Naive B cell (primary cell): Measurements from ENCODE around the gene OR1F1. TPM values are rescaled to one million over a fixed set of nuclear protein-coding genes. Genes with fewer than 3 reads are reported as not detected.
"Not testable (repeated sequence)": the region's sequence is repeated elsewhere in the genome, so short reads cannot be mapped to it uniquely, and the experiment has no call there.

Experiments
- ATAC-seq, 2 donors: fragments of 150-1000 bp; cut with Tn5 transposase; 2 replicates each; pipeline ENCODE4 v1.10.0; 2021; ENCODE audit warnings: low read depth in 2 of 2, mild to moderate bottlenecking in 2 of 2, moderate library complexity in 2 of 2
- DNase-seq: peaks from one replicate; pipeline ENCODE4 v3.0.0; 2022
- H3K27ac Mint-ChIP-seq, 6 donors: one replicate each; pipeline ENCODE4 v1.8.0; 2020 to 2022; ENCODE audit warnings: mild to moderate bottlenecking in 6 of 6, mixed read lengths in 6 of 6, moderate library complexity in 5 of 6, inconsistent platforms in 2 of 6
- H3K27me3 Mint-ChIP-seq, 3 donors: one replicate each; pipeline ENCODE4 v1.8.0; 2021 to 2022; ENCODE audit warnings: mixed read lengths in 3 of 3, mild to moderate bottlenecking in 1 of 3
- H3K36me3 Mint-ChIP-seq, 2 donors: one replicate each; pipeline ENCODE4 v1.8.0; 2020 to 2022; ENCODE audit warnings: mixed read lengths in 2 of 2, inconsistent platforms in 1 of 2, mild to moderate bottlenecking in 1 of 2
- H3K4me1 Mint-ChIP-seq, 3 donors: one replicate each; pipeline ENCODE4 v1.8.0; 2020 to 2022; ENCODE audit warnings: mixed read lengths in 3 of 3, inconsistent platforms in 1 of 3, mild to moderate bottlenecking in 1 of 3, moderate library complexity in 1 of 3
- H3K4me3 Mint-ChIP-seq, 8 donors: one replicate each; pipeline ENCODE4 v1.8.0; 2020 to 2022; ENCODE audit warnings: mild to moderate bottlenecking in 8 of 8, mixed read lengths in 8 of 8, moderate library complexity in 8 of 8, inconsistent platforms in 2 of 8
- H3K9me3 Mint-ChIP-seq, 7 donors: one replicate each; pipeline ENCODE4 v1.8.0; 2020 to 2022; ENCODE audit warnings: mixed read lengths in 7 of 7, mild to moderate bottlenecking in 5 of 7, inconsistent platforms in 2 of 7, moderate library complexity in 1 of 7
- polyA plus RNA-seq, 6 donors: library from polyadenylated mRNA; unstranded; fragments of 300-500 nt; fragmentation: Illumina TruSeq; gene quantifications; one replicate each; pipeline ENCODE4 v1.2.3, GENCODE V29; 2021; ENCODE audit warnings: low read depth in 6 of 6

The OR1F1 gene
- polyA plus RNA-seq, 6 donors from 2014 or later, result not detected

GRCh38 chr16:3198334-3199072 lies 10.5 kb downstream of the OR1F1 start:
- H3K9me3 Mint-ChIP-seq, result peaks cover 0 to 8% (median 0%) of the 10 kb centered on the region in 7 donors
- no peak overlapping the region for H3K27ac Mint-ChIP-seq
- no peak overlapping the region for H3K4me3 Mint-ChIP-seq
- peak; percentile 30 to 34 for ATAC-seq
- no peaks in the 10 kb centered on the region for H3K4me1 Mint-ChIP-seq
- peaks cover 53 to 77% (median 54%) of the 10 kb centered on the region in 3 donors for H3K27me3 Mint-ChIP-seq
- peaks cover 0 to 11% of the 10 kb centered on the region in 2 donors for H3K36me3 Mint-ChIP-seq
- no peak for DNase-seq

- Mint-ChIP-seq H3K27ac (no peak overlapping the region), H3K27me3 (peaks cover 48 to 81% (median 54%) of the 10 kb centered on the region in 3 donors), H3K9me3 (peaks cover 5 to 36% (median 27%) of the 10 kb centered on the region in 7 donors), H3K4me1 (no peaks in the 10 kb centered on the region), H3K36me3 (peaks cover 5 to 29% of the 10 kb centered on the region in 2 donors), H3K4me3 (no peak overlapping the region)
- no peak for DNase-seq
- no peak for ATAC-seq
Observed at GRCh38 chr16:3202903-3203539, 15.0 kb downstream of the OR1F1 start.

GRCh38 chr16:3205939-3206338 lies 17.9 kb downstream of the OR1F1 start:
- H3K4me3 Mint-ChIP-seq, result peak overlapping the region in 1 of 8 donors; percentile 15
- H3K9me3 Mint-ChIP-seq, result peaks cover 5 to 41% (median 27%) of the 10 kb centered on the region in 7 donors
- ATAC-seq, result not testable (repeated sequence)

GRCh38 chr16:3207086-3207953 lies 19.3 kb downstream of the OR1F1 start:
- Mint-ChIP-seq H3K4me3 (no peak overlapping the region), H3K27ac (peak overlapping the region in 1 of 6 donors; percentile 35), H3K4me1 (no peaks in the 10 kb centered on the region), H3K9me3 (peaks cover 5 to 41% (median 34%) of the 10 kb centered on the region in 7 donors), H3K27me3 (peaks cover 37 to 64% (median 45%) of the 10 kb centered on the region in 3 donors), H3K36me3 (peaks cover 9 to 36% of the 10 kb centered on the region in 2 donors)
- DNase-seq (no peak), ATAC-seq (no peak)

More at GRCh38 chr16:3205939-3206338, 17.9 kb downstream of the OR1F1 start:
- peaks cover 43 to 68% (median 51%) of the 10 kb centered on the region in 3 donors for H3K27me3 Mint-ChIP-seq
- H3K27ac Mint-ChIP-seq, H3K4me1 Mint-ChIP-seq, DNase-seq: not testable (repeated sequence)
- H3K36me3 Mint-ChIP-seq, result peaks cover 9 to 29% of the 10 kb centered on the region in 2 donors

- peak overlapping the region in 2 of 6 donors; percentile 52 to 76 for H3K27ac Mint-ChIP-seq
- DNase-seq (no peak), ATAC-seq (no peak)
- H3K27me3 Mint-ChIP-seq, result peaks cover 7 to 41% (median 40%) of the 10 kb centered on the region in 3 donors
- H3K9me3 Mint-ChIP-seq, result peaks cover 5 to 42% (median 26%) of the 10 kb centered on the region in 7 donors
- H3K36me3 Mint-ChIP-seq, result peaks cover 5 to 35% of the 10 kb centered on the region in 2 donors
- peaks cover 18 to 24% (median 18%) of the 10 kb centered on the region in 3 donors for H3K4me1 Mint-ChIP-seq
- H3K4me3 Mint-ChIP-seq, result peak overlapping the region in 1 of 8 donors; percentile 23
Observed at GRCh38 chr16:3212006-3212405, 24.0 kb downstream of the OR1F1 start.

GRCh38 chr16:3212567-3212966 lies 24.6 kb downstream of the OR1F1 start:
- peaks cover 5 to 40% (median 25%) of the 10 kb centered on the region in 7 donors for H3K9me3 Mint-ChIP-seq
- H3K27ac Mint-ChIP-seq, result no peak overlapping the region
- ATAC-seq (no peak), DNase-seq (no peak)
- peaks cover 18 to 27% (median 18%) of the 10 kb centered on the region in 3 donors for H3K4me1 Mint-ChIP-seq
- peaks cover 8 to 40% (median 38%) of the 10 kb centered on the region in 3 donors for H3K27me3 Mint-ChIP-seq
- H3K4me3 Mint-ChIP-seq, result no peak overlapping the region
- H3K36me3 Mint-ChIP-seq, result peaks cover 6 to 32% of the 10 kb centered on the region in 2 donors

- ATAC-seq (peak; percentile 56 to 84), DNase-seq (no peak)
- Mint-ChIP-seq H3K27ac (peak overlapping the region in 4 of 6 donors; percentile 39 to 94 (median 80)), H3K9me3 (peaks cover 9 to 51% (median 25%) of the 10 kb centered on the region in 7 donors), H3K36me3 (peaks cover 9 to 34% of the 10 kb centered on the region in 2 donors), H3K27me3 (peaks cover 3 to 27% (median 26%) of the 10 kb centered on the region in 3 donors), H3K4me1 (peaks cover 18 to 27% (median 18%) of the 10 kb centered on the region in 3 donors), H3K4me3 (peak overlapping the region in 6 of 8 donors; percentile 10 to 81 (median 52))
Observed at GRCh38 chr16:3214904-3215600, 27.0 kb downstream of the OR1F1 start.

GRCh38 chr16:3215601-3216262 lies 27.7 kb downstream of the OR1F1 start:
- Mint-ChIP-seq H3K27ac (peak overlapping the region in 2 of 6 donors; percentile 74 to 94), H3K9me3 (peaks cover 9 to 52% (median 27%) of the 10 kb centered on the region in 7 donors), H3K4me1 (peaks cover 18 to 27% (median 18%) of the 10 kb centered on the region in 3 donors), H3K4me3 (peak overlapping the region in 6 of 8 donors; percentile 16 to 81 (median 64)), H3K27me3 (peaks cover 3 to 27% (median 23%) of the 10 kb centered on the region in 3 donors), H3K36me3 (peaks cover 4 to 34% of the 10 kb centered on the region in 2 donors)
- DNase-seq (no peak), ATAC-seq (no peak)

GRCh38 chr16:3216263-3216640 lies 28.2 kb downstream of the OR1F1 start:
- H3K27ac Mint-ChIP-seq, result peak overlapping the region in 1 of 6 donors; percentile 2
- H3K9me3 Mint-ChIP-seq, result peaks cover 9 to 52% (median 31%) of the 10 kb centered on the region in 7 donors
- ATAC-seq, result no peak
- peaks cover 18 to 27% (median 18%) of the 10 kb centered on the region in 3 donors for H3K4me1 Mint-ChIP-seq
- no peak for DNase-seq
- H3K4me3 Mint-ChIP-seq, result peak overlapping the region in 5 of 8 donors; percentile 16 to 81 (median 58)
- peaks cover 3 to 27% (median 23%) of the 10 kb centered on the region in 3 donors for H3K27me3 Mint-ChIP-seq
- peaks cover 4 to 34% of the 10 kb centered on the region in 2 donors for H3K36me3 Mint-ChIP-seq

- ATAC-seq (no peak), DNase-seq (no peak)
- H3K27me3 Mint-ChIP-seq, result peaks cover 0 to 3% (median 0%) of the 10 kb centered on the region in 3 donors
- no peak overlapping the region for H3K27ac Mint-ChIP-seq
- H3K4me3 Mint-ChIP-seq, result no peak overlapping the region
- peaks cover 34 to 46% of the 10 kb centered on the region in 2 donors for H3K36me3 Mint-ChIP-seq
- peaks cover 8 to 67% (median 63%) of the 10 kb centered on the region in 7 donors for H3K9me3 Mint-ChIP-seq
- H3K4me1 Mint-ChIP-seq, result peaks cover 5 to 9% (median 5%) of the 10 kb centered on the region in 3 donors
Observed at GRCh38 chr16:3220839-3221238, 32.8 kb downstream of the OR1F1 start.

- DNase-seq (no peak), ATAC-seq (no peak)
- no peak overlapping the region for H3K27ac Mint-ChIP-seq
- H3K4me3 Mint-ChIP-seq, result no peak overlapping the region
- H3K27me3 Mint-ChIP-seq, result no peaks in the 10 kb centered on the region
- peaks cover 12 to 76% (median 68%) of the 10 kb centered on the region in 7 donors for H3K9me3 Mint-ChIP-seq
- H3K4me1 Mint-ChIP-seq, result no peaks in the 10 kb centered on the region
- H3K36me3 Mint-ChIP-seq, result peaks cover 47 to 54% of the 10 kb centered on the region in 2 donors
Observed at GRCh38 chr16:3223913-3224515, 36.0 kb downstream of the OR1F1 start.
